Measurements from ENCODE around the gene MORN1.

The MORN1 gene

DNA sequence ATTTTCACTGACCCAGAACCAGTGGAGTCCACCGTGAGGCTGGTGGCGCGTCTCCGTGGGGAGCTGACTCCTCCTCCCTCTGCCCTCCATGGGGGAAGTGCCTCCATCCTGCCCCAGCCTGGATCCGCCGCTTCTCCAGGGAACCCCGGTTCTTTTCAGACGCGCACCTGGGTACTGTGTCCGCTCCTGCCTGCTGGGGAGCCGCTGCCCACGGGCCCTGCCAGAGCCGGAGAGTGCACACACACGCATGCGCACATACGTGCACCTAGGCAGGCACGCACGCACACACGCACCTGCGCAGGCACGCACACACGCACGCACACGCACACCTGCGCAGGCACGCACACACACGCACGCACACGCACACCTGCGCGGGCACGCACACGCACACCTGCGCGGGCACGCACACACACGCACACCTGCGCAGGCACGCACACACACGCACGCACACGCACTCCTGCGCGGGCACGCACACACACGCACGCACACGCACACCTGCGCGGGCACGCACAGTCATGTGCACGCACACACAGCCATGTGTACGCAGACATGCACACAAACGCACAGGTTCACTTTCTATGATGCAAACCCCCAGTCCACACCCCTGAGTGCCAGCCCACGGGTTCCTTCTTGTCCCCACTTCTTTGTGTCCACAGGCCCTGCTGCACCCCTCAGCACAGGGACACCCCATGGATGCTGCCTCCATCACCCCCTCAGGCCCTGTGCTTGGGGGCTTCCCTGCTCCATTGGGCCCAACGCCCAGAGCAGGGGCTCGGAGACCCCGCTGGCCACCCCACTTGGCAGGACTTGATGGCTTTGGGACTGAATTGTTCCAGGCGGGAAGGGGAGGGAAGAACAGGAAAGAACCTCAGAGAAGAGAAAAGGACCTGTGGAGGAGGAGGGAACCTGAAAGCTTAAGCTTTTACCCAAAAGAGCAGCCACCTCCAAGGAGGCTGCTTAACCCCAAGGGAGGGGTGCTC, 42.7 kb downstream of the MORN1 start:
- H3K27ac ChIP-seq: no peak overlapping the region
- no peak for TF ChIP-seq FOXP2 (optimal IDR thresholded peaks at IDR 0.05; ENCODE audit: control extremely low read depth, extremely low read length, insufficient read depth)
- TF ChIP-seq POLR2AphosphoS5 (IDR thresholded peaks at IDR 0.05; ENCODE audit: borderline replicate concordance, low read depth, low read length): no peak
- TF ChIP-seq EZH2 (IDR thresholded peaks at IDR 0.05): no peak
- no peak overlapping the region for H3K4me3 ChIP-seq
- no peak overlapping the region for H3K9ac ChIP-seq (ENCODE audit: insufficient read length)
- no peaks in the 10 kb centered on the region for H3K9me3 ChIP-seq (ENCODE audit: low read depth, low read length)
- no peak for DNase-seq (ENCODE audit: low read depth, low spot score)
- H3K36me3 ChIP-seq (ENCODE audit: insufficient read depth, low read length): no peaks in the 10 kb centered on the region

DNA sequence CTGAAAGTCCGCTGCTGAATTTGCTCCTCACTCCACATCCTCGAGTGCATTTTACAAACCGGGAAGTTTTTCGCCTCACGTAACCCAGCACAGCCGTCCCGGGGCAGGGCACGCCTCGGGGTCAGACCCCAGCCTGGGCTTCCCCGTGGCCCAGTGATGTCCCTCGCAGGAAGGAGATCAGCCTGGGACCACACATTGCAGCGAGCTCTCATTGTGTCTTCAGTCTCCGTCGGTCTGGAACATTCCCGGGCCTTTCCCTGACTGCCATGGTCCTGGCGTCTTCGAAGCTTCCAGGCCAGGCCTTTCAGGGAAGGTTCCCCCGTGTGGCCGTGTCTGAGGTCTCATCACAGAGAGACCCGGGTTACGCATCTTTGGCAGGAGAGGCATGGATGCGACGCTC, 43.5 kb downstream of the MORN1 start:
- Histone ChIP-seq H3K27ac (no peak overlapping the region), H3K4me3 (no peak overlapping the region), H3K9ac (ENCODE audit: insufficient read length) (no peak overlapping the region), H3K36me3 (ENCODE audit: insufficient read depth, low read length) (no peaks in the 10 kb centered on the region), H3K9me3 (ENCODE audit: low read depth, low read length) (no peaks in the 10 kb centered on the region)
- DNase-seq (ENCODE audit: low read depth, low spot score): no peak
- TF ChIP-seq EZH2 (IDR thresholded peaks at IDR 0.05) (no peak), POLR2AphosphoS5 (IDR thresholded peaks at IDR 0.05; ENCODE audit: borderline replicate concordance, low read depth, low read length) (no peak), FOXP2 (optimal IDR thresholded peaks at IDR 0.05; ENCODE audit: control extremely low read depth, extremely low read length, insufficient read depth) (no peak)

DNA sequence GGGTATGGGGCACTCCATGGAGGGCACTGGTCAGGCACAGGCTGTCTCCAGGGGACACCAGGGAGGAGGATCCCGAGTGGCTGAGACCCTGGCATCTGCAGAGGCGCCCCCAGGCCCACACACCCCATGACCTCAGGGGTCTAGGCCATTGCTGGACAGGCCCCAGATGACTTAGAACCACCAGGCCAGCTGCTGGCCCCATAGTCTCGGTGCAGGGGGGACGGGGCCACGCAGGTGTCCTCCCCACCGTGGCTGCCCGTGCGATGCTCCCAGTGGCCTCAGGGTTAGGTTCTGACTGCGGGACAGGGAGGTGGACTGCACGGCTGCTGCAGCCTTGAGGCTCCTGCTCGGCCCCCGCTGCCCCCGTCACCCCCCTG, 44.0 kb downstream of the MORN1 start:
- TF ChIP-seq POLR2AphosphoS5 (IDR thresholded peaks at IDR 0.05; ENCODE audit: borderline replicate concordance, low read depth, low read length) (no peak), EZH2 (IDR thresholded peaks at IDR 0.05) (no peak), FOXP2 (optimal IDR thresholded peaks at IDR 0.05; ENCODE audit: control extremely low read depth, extremely low read length, insufficient read depth) (no peak)

DNA sequence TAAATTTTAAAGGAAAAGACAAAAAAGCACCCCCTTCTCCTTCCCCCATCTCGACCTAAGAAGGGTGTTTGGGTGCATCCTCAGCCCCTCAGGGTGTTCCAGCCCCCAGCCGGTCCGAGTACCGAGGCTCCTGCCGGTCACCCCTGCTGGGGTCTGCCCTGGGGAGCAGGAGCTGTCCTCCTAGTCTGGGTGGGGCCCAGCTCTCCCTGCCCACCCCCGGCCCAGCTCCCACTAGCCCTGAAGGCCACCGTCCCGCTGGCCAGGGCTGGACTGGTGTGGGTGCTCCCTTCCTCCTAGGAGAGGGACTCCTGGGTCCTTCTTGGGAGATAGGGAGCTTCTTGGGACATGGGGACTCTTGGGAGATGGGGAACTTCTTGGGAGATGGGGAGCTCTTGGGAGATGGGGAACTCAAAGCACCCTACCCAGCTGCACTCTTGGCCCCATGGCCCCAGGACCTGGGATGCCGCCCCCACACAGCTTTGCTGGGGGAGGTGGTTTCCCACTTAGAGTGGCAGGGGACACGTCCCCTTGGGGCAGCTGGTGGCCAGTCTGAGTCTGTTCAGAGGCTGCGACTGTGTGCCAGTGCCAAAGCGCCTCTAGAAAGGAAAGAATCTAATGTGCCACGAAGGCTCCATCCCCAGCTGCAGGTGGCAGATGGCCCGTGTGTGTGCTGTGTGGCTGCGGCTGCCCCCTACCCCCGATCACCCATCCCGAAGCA, 44.5 kb downstream of the MORN1 start:
- H3K9ac ChIP-seq (ENCODE audit: insufficient read length): no peak overlapping the region
- TF ChIP-seq EZH2 (IDR thresholded peaks at IDR 0.05) (no peak), POLR2AphosphoS5 (IDR thresholded peaks at IDR 0.05; ENCODE audit: borderline replicate concordance, low read depth, low read length) (no peak), FOXP2 (optimal IDR thresholded peaks at IDR 0.05; ENCODE audit: control extremely low read depth, extremely low read length, insufficient read depth) (no peak)
- H3K9me3 ChIP-seq (ENCODE audit: low read depth, low read length): no peaks in the 10 kb centered on the region
- H3K27ac ChIP-seq: no peak overlapping the region
- no peak for DNase-seq (ENCODE audit: low read depth, low spot score)
- H3K4me3 ChIP-seq: no peak overlapping the region
- no peaks in the 10 kb centered on the region for H3K36me3 ChIP-seq (ENCODE audit: insufficient read depth, low read length)

More for the DNA sequence above, 44.0 kb downstream of the MORN1 start:
- H3K9me3 ChIP-seq (ENCODE audit: low read depth, low read length): no peaks in the 10 kb centered on the region
- no peak overlapping the region for H3K9ac ChIP-seq (ENCODE audit: insufficient read length)
- no peak overlapping the region for H3K27ac ChIP-seq
- H3K36me3 ChIP-seq (ENCODE audit: insufficient read depth, low read length): no peaks in the 10 kb centered on the region
- H3K4me3 ChIP-seq: no peak overlapping the region
- DNase-seq (ENCODE audit: low read depth, low spot score): no peak

GRCh38 chr1:2345297-2346075, 45.9 kb downstream of the MORN1 start:
- no peak for DNase-seq (ENCODE audit: low read depth, low spot score)
- no peak overlapping the region for H3K4me3 ChIP-seq
- H3K36me3 ChIP-seq (ENCODE audit: insufficient read depth, low read length): no peaks in the 10 kb centered on the region
- H3K9me3 ChIP-seq (ENCODE audit: low read depth, low read length): no peaks in the 10 kb centered on the region
- no peak overlapping the region for H3K27ac ChIP-seq
- TF ChIP-seq EZH2 (IDR thresholded peaks at IDR 0.05) (no peak), FOXP2 (optimal IDR thresholded peaks at IDR 0.05; ENCODE audit: control extremely low read depth, extremely low read length, insufficient read depth) (no peak), POLR2AphosphoS5 (IDR thresholded peaks at IDR 0.05; ENCODE audit: borderline replicate concordance, low read depth, low read length) (no peak)
- H3K9ac ChIP-seq (ENCODE audit: insufficient read length): no peak overlapping the region

DNA sequence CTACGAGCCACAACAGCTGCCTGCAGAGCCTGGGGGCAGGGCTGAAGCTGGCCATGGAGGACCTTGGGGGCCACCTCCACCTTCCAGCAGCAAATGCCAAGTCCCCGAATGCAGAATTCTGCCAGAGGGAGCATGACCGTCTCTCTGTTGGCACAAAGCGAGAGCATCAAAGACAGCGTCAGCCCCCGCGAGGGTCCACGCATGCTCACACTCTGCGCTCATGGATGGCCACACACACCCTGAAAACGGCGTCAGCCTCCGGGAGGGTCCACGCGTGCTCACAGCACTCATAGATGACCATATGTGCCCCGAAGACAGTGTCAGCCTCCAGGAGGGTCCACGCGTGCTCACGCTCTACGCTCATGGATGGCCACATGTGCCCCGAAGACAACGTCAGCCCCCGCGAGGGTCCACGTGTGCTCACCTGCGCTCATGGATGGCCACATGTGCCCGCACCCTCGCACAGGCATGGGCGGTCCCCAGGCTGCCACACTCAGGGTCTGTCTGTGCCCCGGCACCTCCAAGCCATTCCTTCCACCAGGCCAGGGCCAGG, 46.5 kb downstream of the MORN1 start:
- Histone ChIP-seq H3K9me3 (ENCODE audit: low read depth, low read length) (no peaks in the 10 kb centered on the region), H3K9ac (ENCODE audit: insufficient read length) (no peak overlapping the region), H3K4me3 (no peak overlapping the region), H3K36me3 (ENCODE audit: insufficient read depth, low read length) (no peaks in the 10 kb centered on the region), H3K27ac (no peak overlapping the region)
- no peak for DNase-seq (ENCODE audit: low read depth, low spot score)
- TF ChIP-seq FOXP2 (optimal IDR thresholded peaks at IDR 0.05; ENCODE audit: control extremely low read depth, extremely low read length, insufficient read depth): no peak
- TF ChIP-seq POLR2AphosphoS5 (IDR thresholded peaks at IDR 0.05; ENCODE audit: borderline replicate concordance, low read depth, low read length): no peak
- no peak for TF ChIP-seq EZH2 (IDR thresholded peaks at IDR 0.05)

DNA sequence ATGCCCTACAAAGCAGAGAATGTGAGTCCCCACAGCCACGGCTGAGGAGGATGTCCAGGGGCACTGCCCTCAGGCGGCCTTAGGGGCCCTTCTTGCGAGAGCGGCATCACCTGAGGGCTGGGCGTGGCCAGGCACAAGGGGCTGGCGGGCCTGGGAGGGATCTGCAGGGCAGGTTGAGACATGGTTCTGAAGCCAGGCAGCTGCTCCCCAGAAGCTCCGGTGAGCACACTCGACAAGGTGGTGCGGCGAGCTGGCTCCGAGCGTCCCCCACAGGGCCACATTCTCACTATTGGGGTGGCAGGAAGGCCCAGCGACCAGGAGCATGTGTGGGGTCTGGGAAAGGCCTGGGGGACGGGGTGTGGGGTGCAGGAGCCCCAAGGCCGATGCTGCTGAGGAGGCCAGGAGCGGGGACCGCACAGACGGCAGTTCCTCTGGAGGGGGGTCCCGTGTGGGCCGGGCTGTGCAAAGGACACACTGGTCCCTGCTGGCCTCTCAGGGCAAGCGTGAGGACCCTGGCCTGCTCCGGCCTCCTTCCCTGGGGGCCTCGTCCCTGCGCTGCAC, 47.2 kb downstream of the MORN1 start:
- Histone ChIP-seq H3K27ac (no peak overlapping the region), H3K9ac (ENCODE audit: insufficient read length) (no peak overlapping the region), H3K4me3 (no peak overlapping the region), H3K9me3 (ENCODE audit: low read depth, low read length) (no peaks in the 10 kb centered on the region), H3K36me3 (ENCODE audit: insufficient read depth, low read length) (no peaks in the 10 kb centered on the region)
- no peak for DNase-seq (ENCODE audit: low read depth, low spot score)
- TF ChIP-seq POLR2AphosphoS5 (IDR thresholded peaks at IDR 0.05; ENCODE audit: borderline replicate concordance, low read depth, low read length) (no peak), FOXP2 (optimal IDR thresholded peaks at IDR 0.05; ENCODE audit: control extremely low read depth, extremely low read length, insufficient read depth) (no peak), EZH2 (IDR thresholded peaks at IDR 0.05) (no peak)

All from SK-N-MC (cell line).